HCT116 (cell line): ENCODE results near the gene SORT1. TPM values are rescaled to one million over a fixed set of nuclear protein-coding genes. Genes with fewer than 3 reads are reported as not detected.

Experiments
- ATAC-seq: fragments of 200-7000 bp; cut with Tn5 transposase; 2 replicates; pipeline ENCODE4 v1.9.1; 2020; ENCODE audit warnings: mild to moderate bottlenecking, moderate library complexity
- BruUV-seq: library from RNA; stranded (reverse); fragments of 400-500 nt; replicated peaks from 2 replicates; lab custom pipeline; 2021; lab: Mats Ljungman, UMichigan
- CTCF ChIA-PET: fragments of 300-600 bp; sonication (Branson Sonifier 250); formaldehyde crosslinking; loops from one replicate; lab custom pipeline; 2021; ENCODE audit warnings: antibody characterized with exemption; lab: Charles Lee
- POLR2A ChIA-PET: fragments of 300-600, 350-600 bp; sonication (Branson Sonifier 250); formaldehyde crosslinking; loops from one replicate; lab custom pipeline; 2021; ENCODE audit warnings: antibody characterized with exemption; lab: Charles Lee
- RAD21 ChIA-PET, 2 experiments: fragments of 300-600 bp; sonication (Branson Sonifier 250); formaldehyde crosslinking; loops; one replicate each; lab custom pipeline; 2023; ENCODE audit warnings: low total read pairs in 2 of 2; ENCODE audit not compliant: uncharacterized antibody in 2 of 2, unreplicated experiment in 2 of 2, low non-redundant PET in 1 of 2; lab: Charles Lee
- DNase-seq: peaks from one replicate; pipeline ENCODE4 v3.0.0-alpha.2; 2010; ENCODE audit warnings: low read depth, low spot score
- H2AFZ ChIP-seq: fragments of 200-600 bp; shearing (Covaris generic), sonication (generic); 2 replicates; pipeline ENCODE4 v1.6.1; 2017; ENCODE audit warnings: low read depth, mixed run types, mixed read lengths, antibody characterized with exemption, low read length; ENCODE audit not compliant: poor library complexity, severe bottlenecking
- H3K27ac ChIP-seq: 2 replicates; pipeline ENCODE4 v1.5.1; 2012; ENCODE audit warnings: low read depth, low read length
- H3K27me3 ChIP-seq: fragments of 200-600 bp; sonication (generic); 2 replicates; pipeline ENCODE4 v1.6.1; 2016; ENCODE audit warnings: mixed run types, low read length, mixed read lengths; ENCODE audit not compliant: insufficient read depth
- H3K36me3 ChIP-seq, 2 experiments: fragments of 200-500 bp in 1 of 2; fragments of 200-600 bp in 1 of 2; sonication (Bioruptor generic) in 1 of 2; sonication (generic) in 1 of 2; 2 replicates each; pipeline versions ENCODE4 v1.5.1 to v1.6.1; 2014 to 2016; ENCODE audit warnings: low read length in 2 of 2, inconsistent platforms in 1 of 2, mixed read lengths in 1 of 2, mixed run types in 1 of 2; ENCODE audit not compliant: insufficient read depth in 2 of 2, control insufficient read depth in 1 of 2
- H3K4me1 ChIP-seq, 2 experiments: fragments of 200-600 bp in 1 of 2; sonication (generic) in 1 of 2; 2 replicates each; pipeline versions ENCODE4 v1.5.1 to v1.6.1; 2012 to 2017; ENCODE audit warnings: low read length in 2 of 2, inconsistent platforms in 1 of 2, mild to moderate bottlenecking in 1 of 2, mixed read lengths in 1 of 2, mixed run types in 1 of 2, moderate library complexity in 1 of 2; ENCODE audit not compliant: insufficient read depth in 2 of 2, control insufficient read depth in 1 of 2
- H3K4me2 ChIP-seq: fragments of 200-600 bp; sonication (generic); 2 replicates; pipeline ENCODE4 v1.6.1; 2017; ENCODE audit warnings: mixed run types, low read length, mixed read lengths
- H3K4me3 ChIP-seq, 2 experiments: fragments of 200-600 bp in 1 of 2; sonication (generic) in 1 of 2; replicated peaks in 1 of 2; 2 replicates each; pipeline ENCODE4 v1.5.1; 2011 to 2016; ENCODE audit warnings: low read length in 2 of 2, control low read depth in 1 of 2, low read depth in 1 of 2, mild to moderate bottlenecking in 1 of 2, mixed read lengths in 1 of 2, mixed run types in 1 of 2
- H3K79me2 ChIP-seq: fragments of 200-600 bp; sonication (generic); 2 replicates; pipeline ENCODE4 v1.6.1; 2017; ENCODE audit warnings: mild to moderate bottlenecking, mixed run types, low read length, moderate library complexity, mixed read lengths; ENCODE audit not compliant: insufficient read depth
- H3K9ac ChIP-seq: fragments of 200-600 bp; sonication (generic); 2 replicates; pipeline ENCODE4 v1.6.1; 2016; ENCODE audit warnings: low read length, mixed read lengths
- H3K9me2 ChIP-seq: fragments of 200-600 bp; sonication (generic), shearing (Covaris generic); 2 replicates; pipeline ENCODE4 v1.6.1; 2017; ENCODE audit warnings: mixed run types, mild to moderate bottlenecking, moderate library complexity; ENCODE audit not compliant: insufficient read depth
- H3K9me3 ChIP-seq, 2 experiments: fragments of 200-500 bp in 1 of 2; fragments of 200-600 bp in 1 of 2; sonication (Bioruptor generic) in 1 of 2; sonication (generic) in 1 of 2; 2 replicates each; pipeline ENCODE4 v1.6.1; 2014 to 2017; ENCODE audit warnings: low read length in 2 of 2, mixed read lengths in 2 of 2, inconsistent platforms in 1 of 2, low read depth in 1 of 2, mild to moderate bottlenecking in 1 of 2, mixed run types in 1 of 2, moderate library complexity in 1 of 2; ENCODE audit not compliant: control insufficient read depth in 1 of 2, insufficient read depth in 1 of 2
- H4K20me1 ChIP-seq: fragments of 200-600 bp; sonication (generic), shearing (Covaris generic); 2 replicates; pipeline ENCODE4 v1.6.1; 2017; ENCODE audit warnings: mixed run types, mild to moderate bottlenecking, moderate library complexity; ENCODE audit not compliant: insufficient read depth
- ATF3 ChIP-seq: IDR thresholded peaks from 2 replicates; pipeline ENCODE4 v1.6.1; 2012
- CBX3 ChIP-seq: IDR thresholded peaks from 2 replicates; pipeline ENCODE4 v1.6.1; 2012; ENCODE audit warnings: low read depth
- CTCF ChIP-seq, 3 experiments: fragments of 200-600 bp in 1 of 3; sonication (generic) in 1 of 3; IDR thresholded peaks in 2 of 3; conservative IDR thresholded peaks in 1 of 3; 2 replicates each; pipeline ENCODE4 v1.5.1; 2012 to 2017; ENCODE audit warnings: low read depth in 2 of 3, low read length in 2 of 3, antibody characterized with exemption in 1 of 3, borderline replicate concordance in 1 of 3, control low read depth in 1 of 3, mild to moderate bottlenecking in 1 of 3, mixed read lengths in 1 of 3, mixed run types in 1 of 3, moderate library complexity in 1 of 3; ENCODE audit not compliant: insufficient read depth in 1 of 3
- EGR1 ChIP-seq: IDR thresholded peaks from 2 replicates; pipeline ENCODE4 v1.6.1; 2012; ENCODE audit warnings: low read depth
- ELF1 ChIP-seq: IDR thresholded peaks from 2 replicates; pipeline ENCODE4 v1.6.1; 2012; ENCODE audit warnings: low read depth, borderline replicate concordance
- EZH2phosphoT487 ChIP-seq: fragments of 200-600 bp; IDR thresholded peaks from 2 replicates; pipeline ENCODE4 v1.6.1; 2018; ENCODE audit warnings: antibody characterized with exemption, borderline replicate concordance
- JUND ChIP-seq: IDR thresholded peaks from 2 replicates; pipeline ENCODE4 v1.6.1; 2012
- POLR2A ChIP-seq: IDR thresholded peaks from 2 replicates; pipeline ENCODE4 v1.7.0; 2011; ENCODE audit warnings: borderline replicate concordance; ENCODE audit not compliant: insufficient read depth, insufficient read length; ENCODE audit errors: extremely low read depth
- POLR2AphosphoS5 ChIP-seq: IDR thresholded peaks from 2 replicates; pipeline ENCODE4 v1.6.1; 2011; ENCODE audit warnings: mild to moderate bottlenecking, low read depth, low read length, moderate library complexity
- RAD21 ChIP-seq: IDR thresholded peaks from 2 replicates; pipeline ENCODE4 v1.6.1; 2012; ENCODE audit warnings: low read depth, mild to moderate bottlenecking
- SP1 ChIP-seq: IDR thresholded peaks from 2 replicates; pipeline ENCODE4 v1.6.1; 2012; ENCODE audit warnings: low read depth
- TCF7L2 ChIP-seq: IDR thresholded peaks from 2 replicates; pipeline ENCODE4 v1.7.0; 2011; ENCODE audit warnings: borderline replicate concordance, inconsistent platforms; ENCODE audit not compliant: insufficient read depth, insufficient read length; ENCODE audit errors: extremely low read depth
- YY1 ChIP-seq: IDR thresholded peaks from 2 replicates; pipeline ENCODE4 v1.6.1; 2011; ENCODE audit warnings: low read length, low read depth, moderate library complexity, mild to moderate bottlenecking; ENCODE audit not compliant: insufficient replicate concordance; ENCODE audit errors: extremely low read depth
- ZNF274 ChIP-seq: fragments of 200-500 bp; sonication (Bioruptor generic); IDR thresholded peaks from 2 replicates; pipeline ENCODE4 v1.6.1; 2014; ENCODE audit warnings: mild to moderate bottlenecking, low read depth, low read length, inconsistent platforms
- intact Hi-C: fragments of 100-400 bp; cut with micrococcal nuclease; formaldehyde crosslinking; loops from 2 replicates; pipeline ENCODE4 v1.10.0; 2022
- total RNA-seq: library from RNA; stranded (reverse); gene quantifications from one replicate; pipeline ENCODE4 v1.2.1, GENCODE V29; 2021; ENCODE audit not compliant: unreplicated experiment

Gene SORT1
- total RNA-seq, 1 experiment from 2014 or later, result 20.2 TPM

GRCh38 chr1:109277434-109278204 is 120.1 kb downstream of the SORT1 start:
- no TSS peak for BruUV-seq
- Histone ChIP-seq H3K4me1 (peaks cover 38 to 53% of the 10 kb centered on the region in 2 experiments), H3K4me2 (peak overlapping the region; percentile 33; the same call in 1 of the 2 replicates), H3K79me2 (peaks cover 15% of the 10 kb centered on the region; the same call in 1 of the 2 replicates), H3K27me3 (no peaks in the 10 kb centered on the region), H3K36me3 (peaks cover 8 to 23% of the 10 kb centered on the region in 2 experiments; a peak in 2 of 4 replicates), H2AFZ (no peak overlapping the region), H3K4me3 (no peak overlapping the region), H4K20me1 (no peaks in the 10 kb centered on the region), H3K9me2 (no peaks in the 10 kb centered on the region), H3K9ac (no peak overlapping the region), H3K9me3 (no peaks in the 10 kb centered on the region), H3K27ac (peak overlapping the region; percentile 24; the same call in 1 of the 2 replicates)
- TF ChIP-seq JUND (no peak), RAD21 (peak; percentile 82), SP1 (no peak), ELF1 (no peak), TCF7L2 (no peak), ATF3 (no peak), POLR2AphosphoS5 (peak; percentile 49), POLR2A (no peak), EGR1 (no peak), CTCF (IDR thresholded peaks at IDR 0.05 in 2 of 3, conservative IDR thresholded peaks at IDR 0.05 in 1 of 3; ENCODE audit: borderline replicate concordance in 1 of 3, insufficient read depth in 1 of 3, low read depth in 2 of 3, low read length in 2 of 3) (peak; percentile 77 to 93 (median 88)), EZH2phosphoT487 (no peak), YY1 (peak; percentile 39), CBX3 (no peak), ZNF274 (no peak)
- POLR2A ChIA-PET, result interaction anchor here (1.0 kb wide), 1 partner anchor 121 kb away, joined by 4 read pairs; the partner anchor contains the start of gene SORT1
- DNase-seq (peak; percentile 69), ATAC-seq (peak; percentile 80)
- CTCF ChIA-PET, result interaction anchor here (0.8 to 5.0 kb wide), 7 partner anchors 76 to 268 kb away, joined by 3 to 95 read pairs (median 3); partner anchors contain the start of gene SORT1
- RAD21 ChIA-PET, result interaction anchor here (0.7 to 1.3 kb wide), 3 partner anchors 120 to 121 kb away, joined by 3 to 5 read pairs (median 4); partner anchors contain the start of gene SORT1 (in 1 of the 2)
- intact Hi-C loops, result loop anchor here (2.0 kb wide), 2 partner anchors 121 to 255 kb away; no protein-coding TSS in a partner anchor
